Coronary artery (tissue), 2 donors: Measurements from ENCODE around the gene NRK.

Experiments used
- DNase-seq: peaks from one replicate; pipeline ENCODE4 v3.0.0-alpha.2; 2017; ENCODE audit warnings: low spot score
- H3K27ac ChIP-seq, 2 donors: fragments of 200-600 bp; sonication (generic); one replicate each; pipeline ENCODE4 v1.5.1; 2016 to 2019
- H3K4me3 ChIP-seq: fragments of 200-600 bp; sonication (generic); 2 replicates; pipeline ENCODE4 v1.5.1; 2016; ENCODE audit warnings: mild to moderate bottlenecking, moderate library complexity
- TF ChIP-seq, protein P1 (sequence below): fragments of 200-600 bp; sonication (generic); IDR thresholded peaks from one replicate; pipeline ENCODE4 v1.5.1; 2019; ENCODE audit warnings: antibody characterized with exemption

The NRK gene

DNA sequence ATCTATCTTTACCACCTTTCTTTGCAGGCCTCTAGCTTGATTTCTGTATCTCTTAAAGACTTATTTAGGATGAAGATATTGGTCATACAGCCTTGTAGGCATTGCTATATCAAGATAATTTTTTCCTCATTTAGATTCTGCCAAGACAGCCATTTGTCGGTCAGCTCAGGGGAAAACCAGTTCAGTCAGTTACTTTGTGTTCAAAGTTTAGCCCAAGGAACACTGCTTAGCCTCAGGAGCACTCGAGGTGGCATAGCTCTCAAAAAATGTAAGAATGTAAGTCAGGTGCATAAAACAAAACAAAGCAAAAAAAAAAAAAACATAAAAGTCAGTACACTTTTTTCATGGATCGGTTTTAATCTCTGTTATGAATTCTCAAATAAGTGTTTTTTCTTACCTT, 43.4 kb downstream of the NRK start:
- TF ChIP-seq, protein P1, sequence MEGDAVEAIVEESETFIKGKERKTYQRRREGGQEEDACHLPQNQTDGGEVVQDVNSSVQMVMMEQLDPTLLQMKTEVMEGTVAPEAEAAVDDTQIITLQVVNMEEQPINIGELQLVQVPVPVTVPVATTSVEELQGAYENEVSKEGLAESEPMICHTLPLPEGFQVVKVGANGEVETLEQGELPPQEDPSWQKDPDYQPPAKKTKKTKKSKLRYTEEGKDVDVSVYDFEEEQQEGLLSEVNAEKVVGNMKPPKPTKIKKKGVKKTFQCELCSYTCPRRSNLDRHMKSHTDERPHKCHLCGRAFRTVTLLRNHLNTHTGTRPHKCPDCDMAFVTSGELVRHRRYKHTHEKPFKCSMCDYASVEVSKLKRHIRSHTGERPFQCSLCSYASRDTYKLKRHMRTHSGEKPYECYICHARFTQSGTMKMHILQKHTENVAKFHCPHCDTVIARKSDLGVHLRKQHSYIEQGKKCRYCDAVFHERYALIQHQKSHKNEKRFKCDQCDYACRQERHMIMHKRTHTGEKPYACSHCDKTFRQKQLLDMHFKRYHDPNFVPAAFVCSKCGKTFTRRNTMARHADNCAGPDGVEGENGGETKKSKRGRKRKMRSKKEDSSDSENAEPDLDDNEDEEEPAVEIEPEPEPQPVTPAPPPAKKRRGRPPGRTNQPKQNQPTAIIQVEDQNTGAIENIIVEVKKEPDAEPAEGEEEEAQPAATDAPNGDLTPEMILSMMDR: no peak
- Histone ChIP-seq H3K4me3 (no peak overlapping the region), H3K27ac (no peak overlapping the region)
- DNase-seq: no peak

DNA sequence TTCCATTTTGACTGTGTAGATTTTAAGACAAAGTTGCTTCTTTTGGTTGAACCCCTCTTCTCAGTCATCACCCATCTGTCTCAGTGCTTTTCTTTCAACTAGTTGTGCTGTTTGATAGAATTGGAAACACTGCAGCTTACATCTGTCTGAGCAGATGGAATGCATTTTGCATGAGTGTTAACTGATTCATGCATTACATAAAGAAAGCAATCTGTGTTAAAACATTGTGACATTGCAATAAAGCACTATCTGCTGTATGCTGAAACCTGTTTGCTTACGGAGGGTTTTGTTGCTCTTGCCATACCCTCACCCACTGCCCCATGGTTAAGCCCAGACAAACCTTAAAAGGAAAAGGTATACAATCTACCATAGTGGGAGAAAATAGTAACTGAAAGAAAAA, 47.4 kb downstream of the NRK start:
- TF ChIP-seq, protein P1: no peak
- DNase-seq: no peak
- no peak overlapping the region for H3K27ac ChIP-seq
- no peak overlapping the region for H3K4me3 ChIP-seq

DNA sequence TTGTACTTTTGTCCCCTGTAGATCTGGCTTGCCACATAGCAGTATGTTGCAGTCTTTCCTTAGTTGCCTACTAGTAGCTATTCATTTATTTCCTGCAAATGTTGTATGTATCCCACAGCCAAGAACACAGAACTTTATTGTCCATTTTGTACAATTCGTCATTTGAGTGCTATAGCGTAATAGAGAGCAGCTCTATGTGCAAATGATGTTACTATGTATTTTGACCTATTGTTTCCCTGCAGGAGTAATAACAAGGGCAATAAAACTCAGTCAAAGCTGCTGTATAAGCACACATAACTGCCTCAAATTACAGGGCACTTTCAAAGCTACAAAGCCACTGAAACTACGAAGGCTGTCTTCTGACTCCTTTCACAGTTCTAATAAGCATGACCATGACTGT, 48.1 kb downstream of the NRK start:
- TF ChIP-seq, protein P1: no peak
- no peak overlapping the region for H3K27ac ChIP-seq
- H3K4me3 ChIP-seq: no peak overlapping the region
- no peak for DNase-seq

DNA sequence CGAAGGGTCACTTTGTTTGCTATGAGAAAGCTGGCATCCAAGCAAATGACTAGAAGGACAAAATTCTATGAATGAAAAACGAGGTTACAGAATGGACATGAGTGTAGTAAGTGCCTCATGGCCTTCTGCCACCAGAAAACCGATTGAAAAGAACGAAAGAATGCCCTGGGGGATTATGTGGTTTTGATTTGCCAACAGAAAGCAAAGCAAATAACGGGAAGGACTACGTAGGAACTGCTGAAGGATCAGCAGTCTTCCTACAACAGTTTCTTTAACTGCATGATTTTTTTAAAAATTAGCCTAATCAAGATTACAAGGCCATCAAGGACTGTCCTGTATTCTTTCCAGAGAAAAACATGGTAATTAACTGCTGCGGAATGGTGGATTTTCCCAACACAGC, 50.6 kb downstream of the NRK start:
- TF ChIP-seq, protein P1: no peak
- Histone ChIP-seq H3K4me3 (no peak overlapping the region), H3K27ac (no peak overlapping the region)
- DNase-seq: no peak

DNA sequence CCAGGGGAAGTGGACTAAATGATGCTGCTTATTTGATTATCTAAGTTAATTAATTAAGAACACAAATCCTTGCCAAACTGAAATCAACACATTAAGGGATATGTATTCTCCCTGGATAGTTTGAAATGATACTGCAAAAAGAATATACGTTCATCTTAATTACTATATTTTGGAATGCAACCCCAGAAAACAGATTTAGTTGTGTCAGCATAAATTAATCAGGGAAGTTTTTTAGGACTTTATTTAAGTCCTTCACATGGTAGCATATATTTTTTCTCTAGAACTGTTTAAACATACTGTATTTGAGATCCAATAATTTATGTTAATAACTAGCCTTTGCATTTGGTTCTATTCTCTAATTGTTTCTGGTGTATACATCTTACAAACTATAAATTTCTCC, 52.5 kb downstream of the NRK start:
- TF ChIP-seq, protein P1: no peak
- H3K27ac ChIP-seq: no peak overlapping the region
- no peak overlapping the region for H3K4me3 ChIP-seq
- no peak for DNase-seq

DNA sequence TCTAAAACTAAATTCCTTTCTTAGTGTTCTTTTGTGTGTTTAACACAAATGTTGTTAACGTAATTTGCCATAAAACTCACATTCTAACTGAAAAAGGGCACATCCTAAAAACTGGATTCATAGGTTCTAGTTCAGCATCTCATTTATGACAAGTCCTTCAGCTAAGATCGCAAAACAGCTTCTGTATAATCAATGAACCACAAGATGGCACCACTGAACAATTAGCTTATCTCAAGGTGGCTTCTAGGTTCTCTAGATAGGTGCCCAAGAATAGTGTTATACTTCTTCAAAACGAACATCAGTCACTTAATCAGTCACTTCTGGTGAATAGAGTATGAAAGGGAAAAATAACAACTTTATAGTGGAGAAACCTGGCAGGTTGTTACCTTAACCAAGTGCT, 54.3 kb downstream of the NRK start:
- no peak overlapping the region for H3K27ac ChIP-seq
- DNase-seq: no peak
- H3K4me3 ChIP-seq: no peak overlapping the region
- TF ChIP-seq, protein P1: no peak

DNA sequence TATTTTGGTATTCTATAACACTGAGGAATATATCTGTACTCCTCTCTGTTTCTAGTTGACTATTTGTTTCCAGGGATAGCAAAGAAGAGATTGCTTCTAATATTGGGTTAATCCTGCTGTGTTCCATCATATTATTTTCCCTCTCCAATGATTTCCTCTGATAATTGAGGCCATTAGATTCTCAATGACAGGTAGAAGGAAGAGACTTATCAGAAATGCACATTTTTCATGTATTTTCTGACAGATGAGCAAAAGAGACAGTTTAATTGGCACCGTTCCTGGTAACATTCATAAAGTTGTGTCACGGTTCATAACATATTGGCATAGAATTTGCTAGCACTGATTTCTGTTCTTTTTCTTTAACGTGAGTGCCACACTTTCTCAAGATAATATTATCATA, 58.2 kb downstream of the NRK start:
- TF ChIP-seq, protein P1: no peak
- H3K4me3 ChIP-seq: no peak overlapping the region
- no peak overlapping the region for H3K27ac ChIP-seq
- DNase-seq: no peak
